ENCODE results near the gene DESI2. TPM values are rescaled to one million over a fixed set of nuclear protein-coding genes. Genes with fewer than 3 reads are reported as not detected.

The DESI2 gene
- total RNA-seq, 4 donors from 2014 or later = 24.0 to 31.6 (median 30.2) TPM

DNA sequence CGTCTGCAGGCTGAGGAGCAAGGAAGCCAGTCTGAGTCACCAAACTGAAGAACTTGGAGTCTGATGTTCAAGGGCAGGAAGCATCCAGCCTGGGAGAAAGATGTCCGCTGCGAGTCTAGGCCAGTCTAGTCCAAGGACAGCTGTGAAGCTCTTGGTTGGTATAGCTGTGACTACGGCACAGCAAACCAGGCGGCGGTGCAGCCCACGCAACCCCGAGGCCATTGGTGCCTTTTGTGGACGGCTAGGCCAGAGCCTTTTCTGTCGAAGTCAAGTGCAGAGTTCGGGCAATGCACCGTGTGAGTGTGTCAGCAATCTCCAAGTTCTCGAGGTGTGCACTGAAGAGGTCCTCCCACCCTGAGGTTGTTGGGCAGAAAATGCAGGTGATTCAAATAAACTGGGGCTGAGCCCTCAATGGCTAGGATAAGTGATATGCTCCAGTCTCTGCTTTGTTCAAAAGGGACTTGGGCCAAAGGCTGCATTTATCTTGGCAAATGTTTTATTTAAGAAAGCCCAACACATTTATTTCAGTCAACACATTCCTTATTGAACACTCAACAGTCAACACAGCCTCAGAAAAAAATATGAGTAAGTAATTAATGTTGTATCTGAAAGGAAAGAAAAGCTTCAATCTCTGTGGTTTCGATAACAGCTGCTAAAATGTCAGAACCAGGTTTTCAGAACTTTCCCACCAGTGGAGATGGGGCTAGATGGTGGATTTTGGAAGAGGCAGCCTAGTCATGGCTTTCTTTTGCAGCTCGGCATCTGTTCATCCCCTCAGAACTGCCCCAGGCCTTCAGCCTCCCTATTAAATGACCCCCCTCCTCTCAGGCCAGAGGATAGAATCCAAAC is 104.4 kb downstream of the DESI2 start:
- no peak for DNase-seq (ENCODE audit: low spot score in 2 of 2)
- Histone ChIP-seq H3K4me3 (no peak overlapping the region), H3K27me3 (no peaks in the 10 kb centered on the region), H3K9me3 (no peaks in the 10 kb centered on the region), H3K4me1 (no peaks in the 10 kb centered on the region), H3K36me3 (no peaks in the 10 kb centered on the region), H3K27ac (no peak overlapping the region)
- TF ChIP-seq POLR2AphosphoS5 (IDR thresholded peaks at IDR 0.05) = no peak
- TF ChIP-seq, protein P1, sequence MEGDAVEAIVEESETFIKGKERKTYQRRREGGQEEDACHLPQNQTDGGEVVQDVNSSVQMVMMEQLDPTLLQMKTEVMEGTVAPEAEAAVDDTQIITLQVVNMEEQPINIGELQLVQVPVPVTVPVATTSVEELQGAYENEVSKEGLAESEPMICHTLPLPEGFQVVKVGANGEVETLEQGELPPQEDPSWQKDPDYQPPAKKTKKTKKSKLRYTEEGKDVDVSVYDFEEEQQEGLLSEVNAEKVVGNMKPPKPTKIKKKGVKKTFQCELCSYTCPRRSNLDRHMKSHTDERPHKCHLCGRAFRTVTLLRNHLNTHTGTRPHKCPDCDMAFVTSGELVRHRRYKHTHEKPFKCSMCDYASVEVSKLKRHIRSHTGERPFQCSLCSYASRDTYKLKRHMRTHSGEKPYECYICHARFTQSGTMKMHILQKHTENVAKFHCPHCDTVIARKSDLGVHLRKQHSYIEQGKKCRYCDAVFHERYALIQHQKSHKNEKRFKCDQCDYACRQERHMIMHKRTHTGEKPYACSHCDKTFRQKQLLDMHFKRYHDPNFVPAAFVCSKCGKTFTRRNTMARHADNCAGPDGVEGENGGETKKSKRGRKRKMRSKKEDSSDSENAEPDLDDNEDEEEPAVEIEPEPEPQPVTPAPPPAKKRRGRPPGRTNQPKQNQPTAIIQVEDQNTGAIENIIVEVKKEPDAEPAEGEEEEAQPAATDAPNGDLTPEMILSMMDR (IDR thresholded peaks at IDR 0.05) = no peak
- WGBS = 88% methylated on average over 12 of the region's 15 CpGs

Other genes starting within 250 kb of the DESI2 start
- 10 to 100 TPM; 39.8 to 65.3 (median 52.1) TPM for gene ADSS2, start 201.2 kb upstream of the DESI2 start, total RNA-seq
- 1 to 10 TPM in 1 of 4 donors, under 1 TPM in 3; 0.45 to 1.4 (median 0.55) TPM for gene CATSPERE, start 191.9 kb upstream of the DESI2 start, total RNA-seq
- gene COX20, start 182.5 kb downstream of the DESI2 start, total RNA-seq = 10 to 100 TPM; 19.4 to 30.3 (median 25.3) TPM
- gene HNRNPU, start 211.4 kb downstream of the DESI2 start, total RNA-seq = 100 to 1,000 TPM; 275 to 441 (median 310) TPM

All from suprapubic skin (tissue), 4 donors.